ENCODE measurements around the gene PLA2G6. TPM values are rescaled to one million over a fixed set of nuclear protein-coding genes. Genes with fewer than 3 reads are reported as not detected.

Gene PLA2G6
- total RNA-seq, 1 experiment from 2014 or later = 39.8 TPM

DNA sequence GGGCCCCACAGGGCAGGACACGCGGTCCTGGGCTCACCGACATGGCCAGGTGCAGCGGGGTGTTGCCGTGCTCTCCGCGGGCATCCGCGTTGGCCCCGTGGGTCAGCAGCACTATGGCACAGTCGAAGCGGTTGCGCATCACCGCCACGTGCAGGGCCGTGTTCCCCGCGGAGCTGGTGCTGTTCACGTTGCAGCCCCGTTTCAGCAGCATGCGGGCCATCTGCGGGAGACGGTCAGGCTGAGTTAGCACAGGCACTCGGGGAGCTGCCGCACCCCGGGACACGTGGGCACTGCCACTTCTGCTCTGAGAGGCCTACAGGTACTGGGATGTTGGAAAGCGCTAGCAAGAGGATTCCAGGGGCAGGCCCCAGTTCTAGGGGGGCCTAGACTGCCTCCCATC lies 48.8 kb downstream of the PLA2G6 start:
- ChIA-PET CTCF (no interaction called here), POLR2A (ENCODE audit: unreplicated experiment) (no interaction called here)
- no peaks in the 10 kb centered on the region for H3K79me2 ChIP-seq (ENCODE audit: low read depth)
- intact Hi-C loops (cut with micrococcal nuclease; ENCODE audit: unreplicated experiment) = no loop called here
- H3K4me3 ChIP-seq = no peak overlapping the region
- no peaks in the 10 kb centered on the region for H3K27me3 ChIP-seq (ENCODE audit: insufficient read depth, low read depth)
- H3K9me2 ChIP-seq (ENCODE audit: insufficient read depth) = no peaks in the 10 kb centered on the region
- no peak for TF ChIP-seq EZH2 (IDR thresholded peaks at IDR 0.05; ENCODE audit: low read depth)
- TF ChIP-seq, protein P1, sequence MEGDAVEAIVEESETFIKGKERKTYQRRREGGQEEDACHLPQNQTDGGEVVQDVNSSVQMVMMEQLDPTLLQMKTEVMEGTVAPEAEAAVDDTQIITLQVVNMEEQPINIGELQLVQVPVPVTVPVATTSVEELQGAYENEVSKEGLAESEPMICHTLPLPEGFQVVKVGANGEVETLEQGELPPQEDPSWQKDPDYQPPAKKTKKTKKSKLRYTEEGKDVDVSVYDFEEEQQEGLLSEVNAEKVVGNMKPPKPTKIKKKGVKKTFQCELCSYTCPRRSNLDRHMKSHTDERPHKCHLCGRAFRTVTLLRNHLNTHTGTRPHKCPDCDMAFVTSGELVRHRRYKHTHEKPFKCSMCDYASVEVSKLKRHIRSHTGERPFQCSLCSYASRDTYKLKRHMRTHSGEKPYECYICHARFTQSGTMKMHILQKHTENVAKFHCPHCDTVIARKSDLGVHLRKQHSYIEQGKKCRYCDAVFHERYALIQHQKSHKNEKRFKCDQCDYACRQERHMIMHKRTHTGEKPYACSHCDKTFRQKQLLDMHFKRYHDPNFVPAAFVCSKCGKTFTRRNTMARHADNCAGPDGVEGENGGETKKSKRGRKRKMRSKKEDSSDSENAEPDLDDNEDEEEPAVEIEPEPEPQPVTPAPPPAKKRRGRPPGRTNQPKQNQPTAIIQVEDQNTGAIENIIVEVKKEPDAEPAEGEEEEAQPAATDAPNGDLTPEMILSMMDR (conservative IDR thresholded peaks at IDR 0.05) = no peak
- H3K4me2 ChIP-seq = no peak overlapping the region
- H3F3A ChIP-seq (ENCODE audit: insufficient read depth, low read depth) = peaks cover 29% of the 10 kb centered on the region
- no peak for DNase-seq
- H2AFZ ChIP-seq = no peak overlapping the region
- H3K36me3 ChIP-seq (ENCODE audit: low read depth) = no peaks in the 10 kb centered on the region
- no peaks in the 10 kb centered on the region for H3K9me3 ChIP-seq (ENCODE audit: insufficient read depth, low read depth)
- peaks cover 20% of the 10 kb centered on the region for H3K4me1 ChIP-seq (replicated peaks; ENCODE audit: insufficient read depth)
- no peaks in the 10 kb centered on the region for H4K20me1 ChIP-seq (ENCODE audit: insufficient read depth)
- BruUV-seq (replicated peaks) = no TSS peak
- H3K27ac ChIP-seq = no peak overlapping the region

DNA sequence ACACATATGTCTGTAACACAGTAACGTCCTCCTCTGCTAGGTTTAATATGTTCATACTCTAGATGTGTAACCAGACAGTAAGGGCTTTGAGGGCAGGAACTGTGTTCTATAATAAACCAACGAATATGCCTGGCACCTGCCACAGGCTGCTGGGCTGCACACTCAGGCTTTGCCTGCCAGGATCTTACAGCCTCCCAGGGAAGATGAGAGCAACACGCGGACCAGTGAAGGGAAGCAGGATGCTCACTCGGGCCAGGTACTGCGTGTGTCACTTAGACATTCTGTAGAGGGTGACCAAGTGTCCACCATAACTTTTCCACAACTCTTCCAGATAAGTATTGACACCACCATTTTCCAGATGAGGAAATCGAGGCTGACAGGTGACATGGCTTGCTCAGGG lies 49.5 kb downstream of the PLA2G6 start:
- no peaks in the 10 kb centered on the region for H3K79me2 ChIP-seq (ENCODE audit: low read depth)
- ChIA-PET POLR2A (ENCODE audit: unreplicated experiment) (no interaction called here), CTCF (no interaction called here)
- H2AFZ ChIP-seq = no peak overlapping the region
- no peak for DNase-seq
- no peaks in the 10 kb centered on the region for H3K27me3 ChIP-seq (ENCODE audit: insufficient read depth, low read depth)
- H3K9me3 ChIP-seq (ENCODE audit: insufficient read depth, low read depth) = no peaks in the 10 kb centered on the region
- TF ChIP-seq, protein P1 (conservative IDR thresholded peaks at IDR 0.05) = no peak
- TF ChIP-seq EZH2 (IDR thresholded peaks at IDR 0.05; ENCODE audit: low read depth) = no peak
- intact Hi-C loops (cut with micrococcal nuclease; ENCODE audit: unreplicated experiment) = no loop called here
- H3K36me3 ChIP-seq (ENCODE audit: low read depth) = no peaks in the 10 kb centered on the region
- no peak overlapping the region for H3K4me2 ChIP-seq
- H4K20me1 ChIP-seq (ENCODE audit: insufficient read depth) = no peaks in the 10 kb centered on the region
- BruUV-seq (replicated peaks) = no TSS peak
- H3K4me3 ChIP-seq = no peak overlapping the region
- peaks cover 29% of the 10 kb centered on the region for H3F3A ChIP-seq (ENCODE audit: insufficient read depth, low read depth)
- no peaks in the 10 kb centered on the region for H3K9me2 ChIP-seq (ENCODE audit: insufficient read depth)
- no peak overlapping the region for H3K27ac ChIP-seq
- H3K4me1 ChIP-seq (replicated peaks; ENCODE audit: insufficient read depth) = peaks cover 20% of the 10 kb centered on the region

DNA sequence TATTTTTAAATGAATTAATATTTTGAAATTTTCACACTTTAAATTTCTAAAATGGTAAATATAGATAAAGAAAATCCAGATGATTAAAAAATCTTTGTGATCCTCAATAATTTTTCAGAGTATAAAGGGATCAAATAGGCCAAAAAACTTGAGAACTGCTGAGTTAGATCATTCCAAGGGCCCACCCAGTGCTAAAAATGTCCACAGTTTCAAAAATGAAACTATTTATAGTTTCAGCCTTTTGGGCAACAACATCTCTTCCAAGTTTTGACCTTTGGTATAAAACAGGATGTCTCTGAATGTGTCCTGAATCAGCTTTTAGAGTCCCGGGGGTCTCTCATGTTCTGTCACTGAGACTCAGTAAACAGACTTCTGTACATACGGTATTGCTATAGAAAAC lies 50.2 kb downstream of the PLA2G6 start:
- no peak for TF ChIP-seq EZH2 (IDR thresholded peaks at IDR 0.05; ENCODE audit: low read depth)
- TF ChIP-seq, protein P1 (conservative IDR thresholded peaks at IDR 0.05) = no peak
- ChIA-PET POLR2A (ENCODE audit: unreplicated experiment) (no interaction called here), CTCF (no interaction called here)
- Histone ChIP-seq H3K27me3 (ENCODE audit: insufficient read depth, low read depth) (no peaks in the 10 kb centered on the region), H3K9me3 (ENCODE audit: insufficient read depth, low read depth) (no peaks in the 10 kb centered on the region), H3K4me1 (replicated peaks; ENCODE audit: insufficient read depth) (peaks cover 18% of the 10 kb centered on the region), H2AFZ (no peak overlapping the region), H3K27ac (no peak overlapping the region), H3K9me2 (ENCODE audit: insufficient read depth) (no peaks in the 10 kb centered on the region), H3K79me2 (ENCODE audit: low read depth) (no peaks in the 10 kb centered on the region), H3K4me2 (no peak overlapping the region), H3K36me3 (ENCODE audit: low read depth) (no peaks in the 10 kb centered on the region), H3K4me3 (no peak overlapping the region), H3F3A (ENCODE audit: insufficient read depth, low read depth) (peaks cover 24% of the 10 kb centered on the region), H4K20me1 (ENCODE audit: insufficient read depth) (no peaks in the 10 kb centered on the region)
- no peak for DNase-seq
- BruUV-seq (replicated peaks) = no TSS peak
- intact Hi-C loops (cut with micrococcal nuclease; ENCODE audit: unreplicated experiment) = no loop called here
